K562 (cell line): ENCODE measurements around the gene CYS1. TPM values are rescaled to one million over a fixed set of nuclear protein-coding genes. Genes with fewer than 3 reads are reported as not detected.

Experiments
- ATF3 ChIP-seq, 2 experiments: fragments of 450-650 bp in 1 of 2; sonication (generic) in 1 of 2; formaldehyde crosslinking in 1 of 2; IDR thresholded peaks in 1 of 2; conservative IDR thresholded peaks in 1 of 2; 2 replicates each; pipeline versions ENCODE4 v1.6.1 to v1.8.1; 2016 to 2023; ENCODE audit warnings: mild to moderate bottlenecking in 2 of 2, moderate library complexity in 2 of 2, inconsistent platforms in 1 of 2, missing genetic modification reagents in 1 of 2
- GABPB1 ChIP-seq: sonication (generic); formaldehyde crosslinking; IDR thresholded peaks from 2 replicates; pipeline ENCODE4 v1.8.0; 2022; ENCODE audit warnings: mild to moderate bottlenecking, missing genetic modification reagents
- HMGN3 ChIP-seq: IDR thresholded peaks from 2 replicates; pipeline ENCODE4 v1.6.1; 2011; ENCODE audit warnings: borderline replicate concordance, low read depth, mild to moderate bottlenecking, mixed read lengths, low read length; ENCODE audit not compliant: insufficient read length; ENCODE audit errors: extremely low read depth
- KDM1A ChIP-seq, 2 experiments: fragments of 450-650 bp; IDR thresholded peaks; 2 replicates each; pipeline ENCODE4 v1.6.1; 2016; ENCODE audit warnings: mild to moderate bottlenecking in 2 of 2
- KLF1 ChIP-seq: fragments of 450-650 bp; IDR thresholded peaks from 2 replicates; pipeline ENCODE4 v1.6.1; 2016; ENCODE audit warnings: missing genetic modification characterization, missing compliant biosample characterization
- L3MBTL2 ChIP-seq: fragments of 450-650 bp; IDR thresholded peaks from 2 replicates; pipeline ENCODE4 v1.6.1; 2016; ENCODE audit warnings: mild to moderate bottlenecking, moderate library complexity
- POLR2AphosphoS2 ChIP-seq: IDR thresholded peaks from 2 replicates; pipeline ENCODE4 v1.6.1; 2012; ENCODE audit warnings: low read length, improper control_type of control experiment
- PTBP1 ChIP-seq: fragments of 200-400 bp; formaldehyde crosslinking; IDR thresholded peaks from 2 replicates; pipeline ENCODE4 v1.6.1; 2017; ENCODE audit warnings: low read depth, low read length
- PTTG1 ChIP-seq: fragments of 450-650 bp; IDR thresholded peaks from 2 replicates; pipeline ENCODE4 v1.6.1; 2016; ENCODE audit warnings: low read depth, mild to moderate bottlenecking, missing genetic modification characterization, missing compliant biosample characterization
- TARDBP ChIP-seq: fragments of 450-650 bp; IDR thresholded peaks from 2 replicates; pipeline ENCODE4 v1.6.1; 2016
- TEAD1 ChIP-seq, 2 experiments: fragments of 450-650 bp in 1 of 2; sonication (generic) in 1 of 2; formaldehyde crosslinking; IDR thresholded peaks; 2 replicates each; pipeline versions ENCODE4 v1.4.0 to v1.8.0; 2020 to 2022; ENCODE audit warnings: mild to moderate bottlenecking in 2 of 2, missing genetic modification reagents in 1 of 2
- TRIM24 ChIP-seq, 2 experiments: fragments of 450-650 bp; IDR thresholded peaks; 2 replicates each; pipeline ENCODE4 v1.6.1; 2016
- ZNF277 ChIP-seq: fragments of 250-450 bp; sonication (Bioruptor Pico); IDR thresholded peaks from 2 replicates; pipeline ENCODE4 v1.8.0; 2022; ENCODE audit warnings: inconsistent platforms, mild to moderate bottlenecking, moderate library complexity, borderline replicate concordance
- polyA plus RNA-seq, 8 experiments: library from polyadenylated mRNA; depleted of rRNA in 4 of 8; stranded (reverse) in 5 of 8; unstranded in 3 of 8; fragments of >200 nt; fragmentation: Nextera tagmentation in 2 of 8; fragmentation: Illumina TruSeq in 1 of 8; extraction: Ambion mirVana in 2 of 8; extraction: Trizol in 1 of 8; gene quantifications; 2 replicates each; pipeline versions ENCODE4 v1.2.1 to v1.2.3, GENCODE V29; 2011 to 2014; ENCODE audit warnings: inconsistent platforms in 1 of 8, missing spikeins in 1 of 8
- total RNA-seq, 7 experiments: library from RNA; depleted of rRNA in 6 of 7; stranded (reverse); fragments of >200 nt in 6 of 7; fragmentation: Illumina TruSeq in 2 of 7; extraction: Trizol in 2 of 7; gene quantifications; 2 replicates each; pipeline versions ENCODE4 v1.2.1 to v1.2.3, GENCODE V29; 2011 to 2021; ENCODE audit warnings: low replicate concordance in 1 of 7
- TF ChIP-seq, protein P1 (sequence below), 2 experiments: fragments of 150-350 bp in 1 of 2; IDR thresholded peaks; 2 replicates each; pipeline ENCODE4 v1.6.1; 2012 to 2016; ENCODE audit warnings: low read depth in 2 of 2, low read length in 2 of 2, mild to moderate bottlenecking in 1 of 2, moderate library complexity in 1 of 2
- TF ChIP-seq, protein P2 (sequence below), 2 experiments: IDR thresholded peaks; 2 replicates each; pipeline ENCODE4 v1.6.1; 2011; ENCODE audit warnings: borderline replicate concordance in 1 of 2, control low read depth in 1 of 2, low read depth in 1 of 2, low read length in 1 of 2, mild to moderate bottlenecking in 1 of 2, mixed read lengths in 1 of 2, moderate library complexity in 1 of 2; ENCODE audit not compliant: insufficient read depth in 1 of 2, insufficient read length in 1 of 2, poor library complexity in 1 of 2, severe bottlenecking in 1 of 2; ENCODE audit errors: extremely low read depth in 1 of 2
- TF ChIP-seq, protein P3 (sequence below): fragments of 250-450 bp; sonication (Bioruptor Pico); IDR thresholded peaks from 2 replicates; pipeline ENCODE4 v1.9.0; 2021; ENCODE audit warnings: mild to moderate bottlenecking, inconsistent platforms

CYS1 gene
- total and polyA plus RNA-seq, 9 of the 15 experiments (the other 6 are each of a cell fraction or from before 2014, with no cell fraction given): 0.11 to 0.13 TPM; not detected in 7

DNA sequence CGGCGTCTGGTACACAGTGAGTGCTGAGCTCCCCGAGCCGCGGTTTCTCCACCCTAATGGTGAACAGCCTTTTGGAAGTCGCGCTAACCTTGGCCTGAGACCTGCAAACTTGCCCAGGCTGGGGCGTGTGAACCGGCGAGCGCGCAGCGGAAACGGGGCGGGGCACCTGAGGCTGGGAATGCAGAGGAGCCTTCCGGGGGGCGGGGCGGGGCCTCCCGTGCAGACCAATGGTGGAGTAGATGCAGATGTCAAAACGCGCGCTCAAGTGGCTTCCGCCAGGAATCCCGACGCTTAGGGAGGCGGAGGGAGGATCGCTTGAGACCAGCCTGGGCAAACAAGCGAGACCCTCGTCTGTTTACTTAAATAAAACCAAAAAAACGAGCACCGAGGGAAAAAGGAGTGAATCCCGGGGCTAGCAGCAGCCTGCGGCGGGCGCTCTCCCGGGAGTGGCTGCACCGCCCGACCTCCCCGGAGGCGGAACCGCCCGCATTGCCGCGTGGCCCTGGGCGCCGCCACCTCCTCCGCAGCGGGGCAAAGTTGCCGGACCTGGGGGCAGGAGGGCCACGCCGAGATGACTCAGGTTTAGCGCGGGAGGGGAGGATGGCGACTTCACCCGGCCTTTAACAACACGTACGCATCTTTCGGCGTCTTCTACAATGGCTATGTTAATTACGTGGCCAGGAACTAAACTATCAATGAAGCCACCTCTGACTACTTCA is 40.1 kb upstream of the CYS1 start (continued):
- TF ChIP-seq, protein P1, sequence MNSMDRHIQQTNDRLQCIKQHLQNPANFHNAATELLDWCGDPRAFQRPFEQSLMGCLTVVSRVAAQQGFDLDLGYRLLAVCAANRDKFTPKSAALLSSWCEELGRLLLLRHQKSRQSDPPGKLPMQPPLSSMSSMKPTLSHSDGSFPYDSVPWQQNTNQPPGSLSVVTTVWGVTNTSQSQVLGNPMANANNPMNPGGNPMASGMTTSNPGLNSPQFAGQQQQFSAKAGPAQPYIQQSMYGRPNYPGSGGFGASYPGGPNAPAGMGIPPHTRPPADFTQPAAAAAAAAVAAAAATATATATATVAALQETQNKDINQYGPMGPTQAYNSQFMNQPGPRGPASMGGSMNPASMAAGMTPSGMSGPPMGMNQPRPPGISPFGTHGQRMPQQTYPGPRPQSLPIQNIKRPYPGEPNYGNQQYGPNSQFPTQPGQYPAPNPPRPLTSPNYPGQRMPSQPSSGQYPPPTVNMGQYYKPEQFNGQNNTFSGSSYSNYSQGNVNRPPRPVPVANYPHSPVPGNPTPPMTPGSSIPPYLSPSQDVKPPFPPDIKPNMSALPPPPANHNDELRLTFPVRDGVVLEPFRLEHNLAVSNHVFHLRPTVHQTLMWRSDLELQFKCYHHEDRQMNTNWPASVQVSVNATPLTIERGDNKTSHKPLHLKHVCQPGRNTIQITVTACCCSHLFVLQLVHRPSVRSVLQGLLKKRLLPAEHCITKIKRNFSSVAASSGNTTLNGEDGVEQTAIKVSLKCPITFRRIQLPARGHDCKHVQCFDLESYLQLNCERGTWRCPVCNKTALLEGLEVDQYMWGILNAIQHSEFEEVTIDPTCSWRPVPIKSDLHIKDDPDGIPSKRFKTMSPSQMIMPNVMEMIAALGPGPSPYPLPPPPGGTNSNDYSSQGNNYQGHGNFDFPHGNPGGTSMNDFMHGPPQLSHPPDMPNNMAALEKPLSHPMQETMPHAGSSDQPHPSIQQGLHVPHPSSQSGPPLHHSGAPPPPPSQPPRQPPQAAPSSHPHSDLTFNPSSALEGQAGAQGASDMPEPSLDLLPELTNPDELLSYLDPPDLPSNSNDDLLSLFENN (IDR thresholded peaks at IDR 0.05; ENCODE audit: low read depth in 2 of 2, low read length in 2 of 2): 0 out of 4 replicates have a peak, but pooled peaks of 1 of the 2 experiments have one; percentile 13
- TF ChIP-seq TRIM24 (IDR thresholded peaks at IDR 0.05) (0 out of 4 replicates have a peak, but pooled peaks of 1 of the 2 experiments have one; percentile 10), GABPB1 (CRISPR knock-in tag) (peak; percentile 70), TARDBP (peak; percentile 47; the same call in 1 of the 2 replicates), PTTG1 (tag) (no peak), HMGN3 (peak; percentile 94), TEAD1 (CRISPR knock-in tag; IDR thresholded peaks at IDR 0.05) (peak in 1 of 2 experiments; percentile 89; a peak in 2 of 4 replicates), POLR2AphosphoS2 (0 out of 2 replicates have a peak, but pooled peaks have one; percentile 36), PTBP1 (0 out of 2 replicates have a peak, but pooled peaks have one; percentile 1), KLF1 (tag) (peak; percentile 66; the same call in 1 of the 2 replicates), L3MBTL2 (peak; percentile 91), ATF3 (IDR thresholded peaks at IDR 0.05) (peak; percentile 83), ATF3 (CRISPR knock-in tag; conservative IDR thresholded peaks at IDR 0.05) (no peak), KDM1A (IDR thresholded peaks at IDR 0.05) (peak in 1 of 2 experiments; percentile 1; a peak in 1 of 4 replicates), ZNF277 (CRISPR knock-in tag) (0 out of 2 replicates have a peak, but pooled peaks have one; percentile 28)
- TF ChIP-seq, protein P2, sequence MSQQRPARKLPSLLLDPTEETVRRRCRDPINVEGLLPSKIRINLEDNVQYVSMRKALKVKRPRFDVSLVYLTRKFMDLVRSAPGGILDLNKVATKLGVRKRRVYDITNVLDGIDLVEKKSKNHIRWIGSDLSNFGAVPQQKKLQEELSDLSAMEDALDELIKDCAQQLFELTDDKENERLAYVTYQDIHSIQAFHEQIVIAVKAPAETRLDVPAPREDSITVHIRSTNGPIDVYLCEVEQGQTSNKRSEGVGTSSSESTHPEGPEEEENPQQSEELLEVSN (IDR thresholded peaks at IDR 0.05; ENCODE audit: borderline replicate concordance in 1 of 2, extremely low read depth in 1 of 2, insufficient read depth in 1 of 2, insufficient read length in 1 of 2, low read depth in 1 of 2, low read length in 1 of 2, poor library complexity in 1 of 2, severe bottlenecking in 1 of 2): peak; percentile 84 to 96
- TF ChIP-seq, protein P3, sequence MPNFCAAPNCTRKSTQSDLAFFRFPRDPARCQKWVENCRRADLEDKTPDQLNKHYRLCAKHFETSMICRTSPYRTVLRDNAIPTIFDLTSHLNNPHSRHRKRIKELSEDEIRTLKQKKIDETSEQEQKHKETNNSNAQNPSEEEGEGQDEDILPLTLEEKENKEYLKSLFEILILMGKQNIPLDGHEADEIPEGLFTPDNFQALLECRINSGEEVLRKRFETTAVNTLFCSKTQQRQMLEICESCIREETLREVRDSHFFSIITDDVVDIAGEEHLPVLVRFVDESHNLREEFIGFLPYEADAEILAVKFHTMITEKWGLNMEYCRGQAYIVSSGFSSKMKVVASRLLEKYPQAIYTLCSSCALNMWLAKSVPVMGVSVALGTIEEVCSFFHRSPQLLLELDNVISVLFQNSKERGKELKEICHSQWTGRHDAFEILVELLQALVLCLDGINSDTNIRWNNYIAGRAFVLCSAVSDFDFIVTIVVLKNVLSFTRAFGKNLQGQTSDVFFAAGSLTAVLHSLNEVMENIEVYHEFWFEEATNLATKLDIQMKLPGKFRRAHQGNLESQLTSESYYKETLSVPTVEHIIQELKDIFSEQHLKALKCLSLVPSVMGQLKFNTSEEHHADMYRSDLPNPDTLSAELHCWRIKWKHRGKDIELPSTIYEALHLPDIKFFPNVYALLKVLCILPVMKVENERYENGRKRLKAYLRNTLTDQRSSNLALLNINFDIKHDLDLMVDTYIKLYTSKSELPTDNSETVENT: no peak
